AG10803 (cell line): ENCODE data around the gene GPD1.

Experiments used
- DNase-seq: peaks from one replicate; pipeline ENCODE4 v3.0.0; 2010; ENCODE audit warnings: low read depth
- H3K4me3 ChIP-seq: 2 replicates; pipeline ENCODE4 v1.5.1; 2011; ENCODE audit warnings: mild to moderate bottlenecking, low read length, control low read depth
- TF ChIP-seq, protein P1 (sequence below): conservative IDR thresholded peaks from 2 replicates; pipeline ENCODE4 v1.5.1; 2011; ENCODE audit warnings: mild to moderate bottlenecking, low read length, control low read depth, inconsistent platforms

GPD1 gene

DNA sequence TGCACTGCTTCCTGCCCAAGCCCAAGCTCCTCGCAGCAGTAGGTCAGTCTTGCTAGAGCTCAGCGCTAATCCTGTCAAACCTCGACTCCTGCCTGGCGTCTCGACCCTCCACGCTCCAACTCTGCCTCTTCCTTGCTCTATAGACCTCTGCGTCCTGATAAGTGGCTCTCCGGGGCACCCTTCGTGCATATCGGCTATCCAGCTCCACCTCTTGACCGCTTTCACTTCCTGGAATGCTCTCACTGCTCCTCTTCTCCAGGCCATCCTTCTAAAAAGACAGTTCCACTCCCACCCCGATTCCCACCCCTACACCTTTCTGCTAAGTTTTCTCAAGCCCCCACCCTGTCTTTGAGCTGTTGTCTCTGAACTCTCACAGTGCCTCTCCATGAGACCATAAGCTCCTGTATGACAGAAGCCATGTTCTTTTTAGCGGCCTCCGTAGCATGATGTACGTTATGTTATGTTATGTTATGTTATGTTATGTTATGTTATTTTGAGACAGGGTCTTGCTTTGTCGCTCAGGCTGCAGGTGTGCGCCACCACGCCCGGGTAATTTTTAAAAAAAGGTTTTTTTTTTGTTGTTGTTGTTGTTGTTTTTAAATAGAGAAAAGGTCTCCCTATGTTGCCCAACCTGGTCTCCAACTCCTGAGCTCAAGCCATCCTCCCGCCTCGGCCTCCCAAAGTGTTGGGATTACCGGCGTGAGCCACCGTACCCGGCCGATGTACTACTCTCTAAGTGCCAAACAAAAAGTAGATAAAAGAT is 8.8 kb downstream of the GPD1 start:
- H3K4me3 ChIP-seq = peak overlapping the region; percentile 100
- TF ChIP-seq, protein P1, sequence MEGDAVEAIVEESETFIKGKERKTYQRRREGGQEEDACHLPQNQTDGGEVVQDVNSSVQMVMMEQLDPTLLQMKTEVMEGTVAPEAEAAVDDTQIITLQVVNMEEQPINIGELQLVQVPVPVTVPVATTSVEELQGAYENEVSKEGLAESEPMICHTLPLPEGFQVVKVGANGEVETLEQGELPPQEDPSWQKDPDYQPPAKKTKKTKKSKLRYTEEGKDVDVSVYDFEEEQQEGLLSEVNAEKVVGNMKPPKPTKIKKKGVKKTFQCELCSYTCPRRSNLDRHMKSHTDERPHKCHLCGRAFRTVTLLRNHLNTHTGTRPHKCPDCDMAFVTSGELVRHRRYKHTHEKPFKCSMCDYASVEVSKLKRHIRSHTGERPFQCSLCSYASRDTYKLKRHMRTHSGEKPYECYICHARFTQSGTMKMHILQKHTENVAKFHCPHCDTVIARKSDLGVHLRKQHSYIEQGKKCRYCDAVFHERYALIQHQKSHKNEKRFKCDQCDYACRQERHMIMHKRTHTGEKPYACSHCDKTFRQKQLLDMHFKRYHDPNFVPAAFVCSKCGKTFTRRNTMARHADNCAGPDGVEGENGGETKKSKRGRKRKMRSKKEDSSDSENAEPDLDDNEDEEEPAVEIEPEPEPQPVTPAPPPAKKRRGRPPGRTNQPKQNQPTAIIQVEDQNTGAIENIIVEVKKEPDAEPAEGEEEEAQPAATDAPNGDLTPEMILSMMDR = no peak
- DNase-seq = no peak

DNA sequence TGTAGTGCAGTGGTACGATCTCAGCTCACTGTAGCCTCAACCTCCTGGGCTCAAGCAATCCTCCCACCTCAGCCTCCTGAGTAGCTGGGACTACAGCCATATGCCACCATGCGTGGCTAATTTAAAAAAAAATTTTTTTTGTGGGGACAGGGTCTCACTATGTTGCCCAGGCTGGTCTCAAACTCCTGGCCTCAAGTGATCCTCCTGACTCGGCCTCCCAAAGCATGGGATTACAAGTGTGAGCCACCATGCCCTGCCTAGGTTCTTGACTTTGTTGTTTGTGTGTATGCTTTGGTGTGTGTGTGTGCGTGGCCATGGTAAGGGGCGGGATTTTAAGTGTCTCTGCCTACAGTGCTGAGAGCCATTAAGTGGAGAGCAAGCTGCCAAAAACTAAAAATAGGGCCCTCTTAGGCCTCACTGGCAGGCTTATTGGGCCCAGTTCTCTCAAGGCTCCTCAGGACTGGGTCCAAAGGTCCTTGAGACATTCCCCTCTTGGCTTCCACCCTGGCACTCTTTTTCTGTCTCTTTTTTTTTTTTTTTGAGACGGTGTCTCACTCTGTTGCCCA is 13.3 kb downstream of the GPD1 start:
- H3K4me3 ChIP-seq = no peak overlapping the region
- TF ChIP-seq, protein P1 = no peak
- no peak for DNase-seq

DNA sequence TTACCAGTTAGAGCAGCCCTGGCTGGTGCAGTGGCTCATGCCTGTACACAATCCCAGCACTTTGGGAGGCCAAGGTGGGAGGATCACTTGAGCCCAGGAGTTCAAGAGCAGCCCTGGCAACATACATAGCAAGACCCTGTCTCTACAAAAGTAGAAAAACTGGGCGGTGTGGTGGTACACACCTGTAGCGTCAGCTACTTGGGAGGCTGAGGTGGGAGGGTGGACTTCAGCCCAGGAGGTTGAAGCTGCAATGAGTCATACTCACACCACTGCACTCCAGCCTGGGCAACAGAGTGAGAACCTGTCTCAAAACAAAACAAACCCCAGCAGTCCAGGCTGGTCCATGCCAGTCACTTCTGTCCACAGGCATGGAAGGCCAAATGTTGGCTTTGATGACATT is 15.6 kb downstream of the GPD1 start:
- TF ChIP-seq, protein P1 = no peak

DNA sequence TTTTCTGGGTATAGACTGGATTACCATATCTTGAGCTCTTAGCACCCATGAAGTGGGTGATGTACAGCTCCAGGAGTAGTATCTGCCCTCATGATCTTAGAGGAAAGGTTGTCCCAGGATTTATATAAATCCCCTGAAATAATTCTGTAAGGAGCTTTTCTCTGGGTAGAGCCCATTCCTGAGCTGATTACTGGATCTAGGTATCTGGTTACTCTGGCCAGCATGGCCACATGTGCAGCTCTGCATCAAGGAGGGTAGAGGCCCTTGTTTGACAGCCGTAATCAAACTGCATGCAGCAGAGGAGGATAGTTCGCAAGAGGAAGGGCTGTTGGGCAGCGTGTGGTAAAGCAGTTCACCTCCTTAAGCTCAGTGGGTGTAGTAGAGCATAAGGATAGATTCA is 16.7 kb downstream of the GPD1 start:
- TF ChIP-seq, protein P1 = no peak
- no peak overlapping the region for H3K4me3 ChIP-seq
- no peak for DNase-seq

More for the DNA sequence above, 15.6 kb downstream of the GPD1 start:
- DNase-seq = no peak
- H3K4me3 ChIP-seq = no peak overlapping the region

DNA sequence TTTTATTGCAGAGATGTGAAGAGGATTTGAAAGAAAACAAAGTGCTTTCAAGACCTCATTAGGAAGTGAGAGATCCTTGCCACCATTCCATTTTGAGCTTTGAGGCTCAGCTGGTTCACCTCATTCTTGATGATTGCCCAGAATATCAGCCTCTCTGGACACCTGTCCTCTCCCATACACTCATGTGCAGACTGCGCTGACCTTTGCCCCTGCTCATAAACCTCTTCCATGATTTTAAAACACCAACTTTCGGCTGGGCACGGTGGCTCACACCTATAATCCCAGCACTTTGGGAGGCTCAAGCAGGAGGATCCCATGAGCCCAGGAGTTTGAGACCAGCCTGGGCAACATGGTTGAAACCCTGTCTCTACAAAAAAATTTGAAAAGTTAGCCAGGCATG is 17.1 kb downstream of the GPD1 start:
- no peak for DNase-seq
- H3K4me3 ChIP-seq = no peak overlapping the region
- TF ChIP-seq, protein P1 = no peak

DNA sequence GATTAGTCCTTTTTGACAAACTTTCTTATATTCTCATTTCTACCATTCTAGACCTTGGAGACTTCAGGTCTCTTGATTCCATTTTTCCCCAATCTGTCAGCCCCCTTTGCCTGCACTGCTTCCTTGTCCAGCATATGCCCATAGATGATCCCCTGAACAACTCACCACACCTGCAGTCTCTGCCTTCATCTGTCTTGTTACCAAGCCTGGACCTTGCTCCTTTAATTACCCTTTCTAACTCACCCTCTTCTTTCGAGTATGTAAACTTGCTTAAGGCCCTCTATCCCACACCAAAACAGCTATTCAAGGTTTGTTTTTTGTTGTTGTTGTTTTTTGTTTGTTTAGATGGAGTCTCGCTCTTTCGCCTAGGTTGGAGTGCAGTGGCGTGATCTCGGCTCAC is 17.8 kb downstream of the GPD1 start:
- H3K4me3 ChIP-seq = no peak overlapping the region
- DNase-seq = no peak
- TF ChIP-seq, protein P1 = no peak

DNA sequence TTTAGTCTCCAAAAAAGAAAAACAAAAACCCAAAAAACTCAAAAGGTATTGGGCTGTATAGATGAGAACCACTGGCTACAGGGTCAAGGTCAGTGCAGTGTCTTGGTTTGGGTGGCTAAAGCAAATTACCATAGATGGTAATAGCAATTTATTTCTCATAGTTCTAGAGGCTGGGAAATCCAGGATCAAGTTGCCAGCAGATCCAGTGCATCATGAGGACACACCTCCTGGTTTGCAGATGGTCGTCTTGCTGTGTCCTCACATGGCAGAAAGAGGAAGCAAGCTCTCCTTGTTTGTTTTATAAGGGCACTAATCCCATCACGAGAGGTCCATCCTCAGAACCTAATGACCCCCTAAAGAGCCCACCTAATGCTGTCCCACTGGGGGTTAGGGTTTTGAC is 19.4 kb downstream of the GPD1 start:
- TF ChIP-seq, protein P1 = no peak
- no peak overlapping the region for H3K4me3 ChIP-seq
- DNase-seq = no peak
